ENCODE measurements around the gene SLC8A2.
"Not testable (repeated sequence)": the region's sequence is repeated elsewhere in the genome, so short reads cannot be mapped to it uniquely, and the experiment has no call there.

SLC8A2 gene

GRCh38 chr19:47415953-47416642 lies 55.6 kb downstream of the SLC8A2 start:
- Histone ChIP-seq H3K4me2 (ENCODE audit: low read length) (no peak overlapping the region), H2BK5ac (ENCODE audit: low read length) (no peak overlapping the region), H3K27ac (ENCODE audit: low read depth, low read length) (no peak overlapping the region), H3K18ac (ENCODE audit: low read length) (no peak overlapping the region), H3K23ac (ENCODE audit: low read length) (no peak overlapping the region), H3K9ac (ENCODE audit: low read length) (no peak overlapping the region), H3K56ac (ENCODE audit: low read length) (no peak overlapping the region), H2AK5ac (ENCODE audit: low read length) (no peak overlapping the region), H4K5ac (ENCODE audit: low read length) (no peak overlapping the region), H3K36me3 (ENCODE audit: control insufficient read depth, insufficient read depth, low read length) (peaks cover 11% of the 10 kb centered on the region), H3K4me1 (ENCODE audit: control insufficient read depth, low read depth, low read length) (peaks cover 4% of the 10 kb centered on the region), H3K79me2 (ENCODE audit: control insufficient read depth, insufficient read depth, low read length) (peaks cover 4% of the 10 kb centered on the region), H3K79me1 (ENCODE audit: low read length) (peaks cover 5% of the 10 kb centered on the region), H2BK120ac (ENCODE audit: low read depth, low read length) (no peak overlapping the region), H4K8ac (ENCODE audit: low read depth, low read length) (no peak overlapping the region), H3K4ac (ENCODE audit: low read depth, low read length) (no peak overlapping the region), H3K4me3 (ENCODE audit: low read length) (no peak overlapping the region), H2BK15ac (replicated peaks; ENCODE audit: low read depth) (no peak overlapping the region), H3K27me3 (ENCODE audit: insufficient read depth, low read length, poor library complexity) (no peaks in the 10 kb centered on the region)
- no CpG with 5 or more reads among the region's 21 CpGs for WGBS (ENCODE audit: extremely low coverage, insufficient coverage, low lambda C conversion rate)
- no peak for DNase-seq

- Histone ChIP-seq H3K27ac (ENCODE audit: low read depth, low read length) (no peak overlapping the region), H3K36me3 (ENCODE audit: control insufficient read depth, insufficient read depth, low read length) (peaks cover 11% of the 10 kb centered on the region), H3K4me1 (ENCODE audit: control insufficient read depth, low read depth, low read length) (peaks cover 2% of the 10 kb centered on the region), H4K5ac (ENCODE audit: low read length) (no peak overlapping the region), H3K27me3 (ENCODE audit: insufficient read depth, low read length, poor library complexity) (no peaks in the 10 kb centered on the region), H3K23ac (ENCODE audit: low read length) (no peak overlapping the region), H2BK15ac (replicated peaks; ENCODE audit: low read depth) (no peak overlapping the region), H2BK120ac (ENCODE audit: low read depth, low read length) (no peak overlapping the region), H3K79me1 (ENCODE audit: low read length) (peaks cover 5% of the 10 kb centered on the region), H4K8ac (ENCODE audit: low read depth, low read length) (no peak overlapping the region), H3K4me2 (ENCODE audit: low read length) (no peak overlapping the region), H3K4me3 (ENCODE audit: low read length) (no peak overlapping the region), H2AK5ac (ENCODE audit: low read length) (no peak overlapping the region), H3K4ac (ENCODE audit: low read depth, low read length) (no peak overlapping the region), H3K56ac (ENCODE audit: low read length) (peak overlapping the region; percentile 42), H3K9ac (ENCODE audit: low read length) (no peak overlapping the region), H3K79me2 (ENCODE audit: control insufficient read depth, insufficient read depth, low read length) (peaks cover 4% of the 10 kb centered on the region), H2BK5ac (ENCODE audit: low read length) (no peak overlapping the region), H3K18ac (ENCODE audit: low read length) (no peak overlapping the region)
- DNase-seq, result peak; percentile 73
- WGBS (ENCODE audit: extremely low coverage, insufficient coverage, low lambda C conversion rate), result no CpG with 5 or more reads among the region's 21 CpGs
Measured at GRCh38 chr19:47414469-47414868, 57.2 kb downstream of the SLC8A2 start.

- no peak overlapping the region for H4K8ac ChIP-seq (ENCODE audit: low read depth, low read length)
- peaks cover 11% of the 10 kb centered on the region for H3K36me3 ChIP-seq (ENCODE audit: control insufficient read depth, insufficient read depth, low read length)
- H3K4me2 ChIP-seq (ENCODE audit: low read length), result no peak overlapping the region
- H3K27me3 ChIP-seq (ENCODE audit: insufficient read depth, low read length, poor library complexity), result no peaks in the 10 kb centered on the region
- WGBS (ENCODE audit: extremely low coverage, insufficient coverage, low lambda C conversion rate), result no CpG with 5 or more reads among the region's 16 CpGs
- H2BK5ac ChIP-seq (ENCODE audit: low read length), result no peak overlapping the region
- H3K79me2 ChIP-seq (ENCODE audit: control insufficient read depth, insufficient read depth, low read length), result peaks cover 4% of the 10 kb centered on the region
- no peak overlapping the region for H2BK15ac ChIP-seq (replicated peaks; ENCODE audit: low read depth)
- H3K4me1 ChIP-seq (ENCODE audit: control insufficient read depth, low read depth, low read length), result peaks cover 2% of the 10 kb centered on the region
- H3K9ac ChIP-seq (ENCODE audit: low read length), result no peak overlapping the region
- H2BK120ac ChIP-seq (ENCODE audit: low read depth, low read length), result no peak overlapping the region
- H3K23ac ChIP-seq (ENCODE audit: low read length), result no peak overlapping the region
- H4K5ac ChIP-seq (ENCODE audit: low read length), result no peak overlapping the region
- H3K79me1 ChIP-seq (ENCODE audit: low read length), result peaks cover 5% of the 10 kb centered on the region
- no peak overlapping the region for H3K27ac ChIP-seq (ENCODE audit: low read depth, low read length)
- DNase-seq, result no peak
- no peak overlapping the region for H3K4me3 ChIP-seq (ENCODE audit: low read length)
- no peak overlapping the region for H2AK5ac ChIP-seq (ENCODE audit: low read length)
- no peak overlapping the region for H3K18ac ChIP-seq (ENCODE audit: low read length)
- no peak overlapping the region for H3K4ac ChIP-seq (ENCODE audit: low read depth, low read length)
- H3K56ac ChIP-seq (ENCODE audit: low read length), result no peak overlapping the region
Measured at GRCh38 chr19:47413941-47414340, 57.8 kb downstream of the SLC8A2 start.

GRCh38 chr19:47411696-47412095 lies 60.0 kb downstream of the SLC8A2 start:
- not testable (repeated sequence) for H3K56ac ChIP-seq (ENCODE audit: low read length); H3K18ac ChIP-seq (ENCODE audit: low read length); H3K79me1 ChIP-seq (ENCODE audit: low read length); H3K27me3 ChIP-seq (ENCODE audit: insufficient read depth, low read length, poor library complexity); H4K8ac ChIP-seq (ENCODE audit: low read depth, low read length); H2BK15ac ChIP-seq (replicated peaks; ENCODE audit: low read depth); H3K4ac ChIP-seq (ENCODE audit: low read depth, low read length); H3K23ac ChIP-seq (ENCODE audit: low read length); H3K9ac ChIP-seq (ENCODE audit: low read length); H3K4me1 ChIP-seq (ENCODE audit: control insufficient read depth, low read depth, low read length); DNase-seq; H3K4me3 ChIP-seq (ENCODE audit: low read length); H3K4me2 ChIP-seq (ENCODE audit: low read length); H2BK5ac ChIP-seq (ENCODE audit: low read length); H2AK5ac ChIP-seq (ENCODE audit: low read length); H4K5ac ChIP-seq (ENCODE audit: low read length); H3K79me2 ChIP-seq (ENCODE audit: control insufficient read depth, insufficient read depth, low read length); H2BK120ac ChIP-seq (ENCODE audit: low read depth, low read length); H3K27ac ChIP-seq (ENCODE audit: low read depth, low read length)
- WGBS (ENCODE audit: extremely low coverage, insufficient coverage, low lambda C conversion rate), result no CpG with 5 or more reads among the region's 9 CpGs
- H3K36me3 ChIP-seq (ENCODE audit: control insufficient read depth, insufficient read depth, low read length), result peaks cover 11% of the 10 kb centered on the region

- H3K36me3 ChIP-seq (ENCODE audit: control insufficient read depth, insufficient read depth, low read length), result peaks cover 9% of the 10 kb centered on the region
- H3K79me2 ChIP-seq (ENCODE audit: control insufficient read depth, insufficient read depth, low read length), result no peaks in the 10 kb centered on the region
- H4K5ac ChIP-seq (ENCODE audit: low read length), result no peak overlapping the region
- H3K4me2 ChIP-seq (ENCODE audit: low read length), result no peak overlapping the region
- no peak overlapping the region for H3K27ac ChIP-seq (ENCODE audit: low read depth, low read length)
- no peak for DNase-seq
- no peak overlapping the region for H3K23ac ChIP-seq (ENCODE audit: low read length)
- no peak overlapping the region for H2BK120ac ChIP-seq (ENCODE audit: low read depth, low read length)
- H3K4me3 ChIP-seq (ENCODE audit: low read length), result no peak overlapping the region
- no peaks in the 10 kb centered on the region for H3K27me3 ChIP-seq (ENCODE audit: insufficient read depth, low read length, poor library complexity)
- H2BK15ac ChIP-seq (replicated peaks; ENCODE audit: low read depth), result no peak overlapping the region
- no peak overlapping the region for H3K18ac ChIP-seq (ENCODE audit: low read length)
- H2BK5ac ChIP-seq (ENCODE audit: low read length), result no peak overlapping the region
- no CpG with 5 or more reads among the region's 8 CpGs for WGBS (ENCODE audit: extremely low coverage, insufficient coverage, low lambda C conversion rate)
- H3K56ac ChIP-seq (ENCODE audit: low read length), result no peak overlapping the region
- H3K4ac ChIP-seq (ENCODE audit: low read depth, low read length), result no peak overlapping the region
- H4K8ac ChIP-seq (ENCODE audit: low read depth, low read length), result no peak overlapping the region
- H2AK5ac ChIP-seq (ENCODE audit: low read length), result no peak overlapping the region
- H3K9ac ChIP-seq (ENCODE audit: low read length), result no peak overlapping the region
- no peaks in the 10 kb centered on the region for H3K79me1 ChIP-seq (ENCODE audit: low read length)
- H3K4me1 ChIP-seq (ENCODE audit: control insufficient read depth, low read depth, low read length), result no peaks in the 10 kb centered on the region
Measured at GRCh38 chr19:47411101-47411500, 60.6 kb downstream of the SLC8A2 start.
